WERI-Rb-1 (cell line): Measurements from ENCODE around the gene PTDSS2.

Experiments
- DNase-seq: peaks from one replicate; pipeline ENCODE4 v3.0.0-alpha.2; 2020
- H3K27ac ChIP-seq: fragments of 250-450 bp; sonication (Bioruptor Pico); 2 replicates; pipeline ENCODE4 v1.5.1; 2020; ENCODE audit warnings: mild to moderate bottlenecking, moderate library complexity
- H3K27me3 ChIP-seq: fragments of 250-450 bp; sonication (Bioruptor Pico); 2 replicates; pipeline ENCODE4 v1.5.1; 2021; ENCODE audit warnings: mild to moderate bottlenecking, low read depth, moderate library complexity; ENCODE audit not compliant: insufficient read depth, severe bottlenecking
- H3K36me3 ChIP-seq: fragments of 250-450 bp; sonication (Bioruptor Pico); 2 replicates; pipeline ENCODE4 v1.5.1; 2020; ENCODE audit warnings: mild to moderate bottlenecking, moderate library complexity
- H3K4me3 ChIP-seq: 2 replicates; pipeline ENCODE4 v1.5.1; 2011; ENCODE audit warnings: low read depth, mild to moderate bottlenecking, control low read depth, low read length
- H3K9me3 ChIP-seq: fragments of 250-450 bp; sonication (Bioruptor Pico); 2 replicates; pipeline ENCODE4 v1.5.1; 2021; ENCODE audit warnings: mild to moderate bottlenecking, moderate library complexity; ENCODE audit not compliant: severe bottlenecking
- CTCF ChIP-seq: IDR thresholded peaks from 2 replicates; pipeline ENCODE4 v1.5.1; 2011; ENCODE audit warnings: low read depth, mild to moderate bottlenecking, control low read depth, inconsistent platforms, low read length

PTDSS2 gene

GRCh38 chr11:418343-419247 is 31.5 kb upstream of the PTDSS2 start:
- DNase-seq = no peak
- Histone ChIP-seq H3K36me3 (no peaks in the 10 kb centered on the region), H3K27me3 (peaks cover 31% of the 10 kb centered on the region), H3K27ac (no peak overlapping the region), H3K9me3 (peaks cover 2% of the 10 kb centered on the region), H3K4me3 (no peak overlapping the region)
- TF ChIP-seq CTCF = no peak

- Histone ChIP-seq H3K27ac (no peak overlapping the region), H3K4me3 (no peak overlapping the region), H3K27me3 (peaks cover 31% of the 10 kb centered on the region), H3K36me3 (no peaks in the 10 kb centered on the region), H3K9me3 (peaks cover 2% of the 10 kb centered on the region)
- TF ChIP-seq CTCF = no peak
- no peak for DNase-seq
Observed at GRCh38 chr11:419248-420005, 30.7 kb upstream of the PTDSS2 start.

GRCh38 chr11:420054-420910 is 29.8 kb upstream of the PTDSS2 start:
- H3K36me3 ChIP-seq = no peaks in the 10 kb centered on the region
- H3K4me3 ChIP-seq = no peak overlapping the region
- H3K9me3 ChIP-seq = peaks cover 2% of the 10 kb centered on the region
- TF ChIP-seq CTCF = no peak
- H3K27ac ChIP-seq = no peak overlapping the region
- no peak for DNase-seq
- H3K27me3 ChIP-seq = peaks cover 31% of the 10 kb centered on the region

GRCh38 chr11:420911-421321 is 29.2 kb upstream of the PTDSS2 start:
- no peak for DNase-seq
- TF ChIP-seq CTCF = no peak
- H3K9me3 ChIP-seq = peaks cover 2% of the 10 kb centered on the region

GRCh38 chr11:422249-422656 is 27.8 kb upstream of the PTDSS2 start:
- peak; percentile 91 for DNase-seq
- no peak overlapping the region for H3K27ac ChIP-seq
- TF ChIP-seq CTCF = no peak
- H3K27me3 ChIP-seq = peaks cover 14% of the 10 kb centered on the region
- no peak overlapping the region for H3K4me3 ChIP-seq
- H3K36me3 ChIP-seq = no peaks in the 10 kb centered on the region
- H3K9me3 ChIP-seq = peaks cover 2% of the 10 kb centered on the region

More at GRCh38 chr11:420911-421321, 29.2 kb upstream of the PTDSS2 start:
- no peak overlapping the region for H3K27ac ChIP-seq
- no peaks in the 10 kb centered on the region for H3K36me3 ChIP-seq
- no peak overlapping the region for H3K4me3 ChIP-seq
- peaks cover 27% of the 10 kb centered on the region for H3K27me3 ChIP-seq
